Neural cell (in vitro differentiated cells): ENCODE data around the gene ENO2.

Source experiments
- CTCF ChIP-seq: fragments of 450-650 bp; IDR thresholded peaks from 2 replicates; pipeline ENCODE4 v1.5.1; 2014; ENCODE audit warnings: antibody characterized with exemption, mild to moderate bottlenecking, moderate library complexity; ENCODE audit not compliant: poor library complexity, severe bottlenecking
- EZH2 ChIP-seq: fragments of 200-600, 300-800 bp; shearing (Covaris generic), sonication (generic); IDR thresholded peaks from 2 replicates; pipeline ENCODE4 v1.6.1; 2014; ENCODE audit warnings: antibody characterized with exemption, low read length, borderline replicate concordance, mild to moderate bottlenecking; ENCODE audit not compliant: insufficient read depth, poor library complexity, severe bottlenecking
- POLR2AphosphoS5 ChIP-seq: IDR thresholded peaks from 2 replicates; pipeline ENCODE4 v1.6.1; 2012

GRCh38 chr12:6952863-6953441, 38.6 kb downstream of the ENO2 start:
- no peak for TF ChIP-seq EZH2
- TF ChIP-seq POLR2AphosphoS5, result no peak
- TF ChIP-seq CTCF, result no peak
